Measurements from ENCODE around the gene NPB.
A peak's percentile ranks its signal among the peaks of the same experiment; 100 is the strongest.
"Not testable (repeated sequence)": the region's sequence is repeated elsewhere in the genome, so short reads cannot be mapped to it uniquely, and the experiment has no call there.

Gene NPB

DNA sequence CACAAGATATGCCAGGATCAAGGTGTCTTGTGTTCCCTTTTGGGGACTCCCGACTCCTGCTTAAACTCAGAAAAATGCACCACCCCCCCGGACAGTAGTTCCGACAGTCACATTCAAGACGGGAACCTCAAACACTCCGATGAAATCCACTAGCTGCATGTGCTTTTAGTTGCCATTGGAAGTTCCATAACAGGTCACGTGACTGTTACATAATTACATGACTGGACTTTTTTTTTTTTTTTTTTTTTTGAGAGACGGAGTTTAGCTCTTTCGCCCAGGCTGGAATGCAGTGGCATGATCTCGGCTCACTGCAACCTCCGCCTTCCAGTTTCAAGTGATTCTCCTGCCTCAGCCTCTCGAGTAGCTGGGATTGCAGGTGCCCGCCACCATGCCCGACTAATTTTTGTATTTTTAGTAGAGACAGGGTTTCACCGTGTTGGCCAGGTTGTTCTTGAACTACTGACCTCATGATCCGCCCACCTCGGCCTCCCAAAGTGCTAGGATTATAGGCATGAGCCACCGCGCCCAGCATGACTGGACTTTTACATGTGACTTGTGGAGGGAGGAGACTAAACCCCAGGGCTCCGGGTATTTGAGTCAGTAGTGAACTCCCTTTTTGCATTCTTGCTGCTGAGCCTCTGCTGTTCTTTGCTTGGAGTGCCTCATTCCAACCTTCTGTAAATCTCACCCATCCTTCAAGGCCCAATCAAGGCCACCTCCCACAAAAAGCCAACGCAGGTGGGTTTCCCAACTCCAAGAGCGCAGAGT lies 14.4 kb downstream of the NPB start:
- no peak overlapping the region for H3K27ac ChIP-seq (ENCODE audit: low read depth, low read length)
- H3K4me2 ChIP-seq (ENCODE audit: low read length), result peak overlapping the region; percentile 96
- peaks cover 48% of the 10 kb centered on the region for H3K79me2 ChIP-seq (ENCODE audit: control insufficient read depth, low read length)
- peak overlapping the region; percentile 84 for H3K4me3 ChIP-seq (ENCODE audit: low read length)
- H3F3A ChIP-seq (ENCODE audit: control insufficient read depth, insufficient read depth), result peaks cover 11% of the 10 kb centered on the region
- H3K27me3 ChIP-seq (ENCODE audit: control insufficient read depth, low read length), result no peaks in the 10 kb centered on the region
- peaks cover 23% of the 10 kb centered on the region; the same call in 1 of the 2 replicates for H4K20me1 ChIP-seq (ENCODE audit: control insufficient read depth, insufficient read depth, low read depth, low read length)
- no peaks in the 10 kb centered on the region for H3K9me3 ChIP-seq (ENCODE audit: control insufficient read depth, insufficient read depth, low read length)
- peaks cover 67% of the 10 kb centered on the region for H3K36me3 ChIP-seq (ENCODE audit: control insufficient read depth, low read length)
- TF ChIP-seq, protein P1, sequence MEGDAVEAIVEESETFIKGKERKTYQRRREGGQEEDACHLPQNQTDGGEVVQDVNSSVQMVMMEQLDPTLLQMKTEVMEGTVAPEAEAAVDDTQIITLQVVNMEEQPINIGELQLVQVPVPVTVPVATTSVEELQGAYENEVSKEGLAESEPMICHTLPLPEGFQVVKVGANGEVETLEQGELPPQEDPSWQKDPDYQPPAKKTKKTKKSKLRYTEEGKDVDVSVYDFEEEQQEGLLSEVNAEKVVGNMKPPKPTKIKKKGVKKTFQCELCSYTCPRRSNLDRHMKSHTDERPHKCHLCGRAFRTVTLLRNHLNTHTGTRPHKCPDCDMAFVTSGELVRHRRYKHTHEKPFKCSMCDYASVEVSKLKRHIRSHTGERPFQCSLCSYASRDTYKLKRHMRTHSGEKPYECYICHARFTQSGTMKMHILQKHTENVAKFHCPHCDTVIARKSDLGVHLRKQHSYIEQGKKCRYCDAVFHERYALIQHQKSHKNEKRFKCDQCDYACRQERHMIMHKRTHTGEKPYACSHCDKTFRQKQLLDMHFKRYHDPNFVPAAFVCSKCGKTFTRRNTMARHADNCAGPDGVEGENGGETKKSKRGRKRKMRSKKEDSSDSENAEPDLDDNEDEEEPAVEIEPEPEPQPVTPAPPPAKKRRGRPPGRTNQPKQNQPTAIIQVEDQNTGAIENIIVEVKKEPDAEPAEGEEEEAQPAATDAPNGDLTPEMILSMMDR (IDR thresholded peaks at IDR 0.05; ENCODE audit: low read depth, low read length, poor library complexity, severe bottlenecking), result no peak
- TF ChIP-seq EZH2phosphoT487 (IDR thresholded peaks at IDR 0.05; ENCODE audit: borderline replicate concordance, low read length), result no peak
- peaks cover 20% of the 10 kb centered on the region for H3K4me1 ChIP-seq (ENCODE audit: control insufficient read depth, low read length)
- H3K9me2 ChIP-seq (replicated peaks; ENCODE audit: control insufficient read depth, low read length), result no peaks in the 10 kb centered on the region

DNA sequence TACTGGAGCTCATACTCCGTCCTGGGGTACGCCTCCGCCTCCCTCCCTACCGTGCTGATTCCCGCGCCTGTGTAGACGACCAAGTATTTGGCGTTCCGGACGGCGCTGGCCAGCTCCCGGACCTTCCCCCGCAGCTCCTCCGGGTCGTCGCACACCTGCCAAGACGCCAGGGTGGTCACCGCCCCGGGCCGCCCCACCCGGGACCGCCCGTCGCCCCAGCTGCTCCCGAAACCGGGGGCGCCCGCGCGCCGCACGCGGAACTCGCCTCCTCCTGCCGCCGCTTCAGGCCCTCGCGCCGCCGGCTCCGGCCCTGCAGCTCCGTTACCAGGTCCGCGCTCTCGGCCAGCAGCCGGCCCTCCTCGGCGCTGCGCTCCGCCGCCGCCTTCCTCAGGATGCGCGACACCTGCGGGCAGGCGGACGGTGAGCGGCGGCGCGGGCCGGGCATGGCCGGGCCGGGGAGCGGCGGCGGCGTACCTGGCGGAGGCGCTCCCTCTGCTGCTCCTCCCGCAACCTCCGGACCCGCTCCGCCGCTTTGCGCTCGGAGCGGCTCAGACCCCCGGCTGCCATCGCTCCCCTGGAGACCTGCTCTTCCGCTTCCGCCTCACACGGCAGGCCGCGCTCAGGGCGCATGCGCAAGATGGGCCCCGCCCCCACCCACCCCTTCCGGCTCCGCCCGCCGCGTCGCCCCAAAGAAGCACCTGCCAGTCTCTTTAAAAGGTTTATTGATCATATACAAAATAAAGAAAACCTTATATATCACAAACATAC lies 15.7 kb downstream of the NPB start, which contains the start of gene SIRT7:
Gene SIRT7, minus strand, starts transcription at position 612 of the 768 bp plus-strand sequence. Its CDS starts 45 bp downstream, at position 567.
- H4K20me1 ChIP-seq (ENCODE audit: control insufficient read depth, insufficient read depth, low read depth, low read length), result peaks cover 23% of the 10 kb centered on the region; the same call in 1 of the 2 replicates
- peaks cover 58% of the 10 kb centered on the region for H3K36me3 ChIP-seq (ENCODE audit: control insufficient read depth, low read length)
- H3K27me3 ChIP-seq (ENCODE audit: control insufficient read depth, low read length), result no peaks in the 10 kb centered on the region
- H3K4me3 ChIP-seq (ENCODE audit: low read length), result peak within 1 kb of the TSS; percentile 84
- H3K4me1 ChIP-seq (ENCODE audit: control insufficient read depth, low read length), result peaks cover 14% of the 10 kb centered on the region
- 0 out of 2 replicates have a peak within 1 kb of the TSS, but pooled peaks have one; percentile 11 for H3K27ac ChIP-seq (ENCODE audit: low read depth, low read length)
- peaks cover 8% of the 10 kb centered on the region for H3F3A ChIP-seq (ENCODE audit: control insufficient read depth, insufficient read depth)
- TF ChIP-seq, protein P1 (IDR thresholded peaks at IDR 0.05; ENCODE audit: low read depth, low read length, poor library complexity, severe bottlenecking), result no peak
- H3K79me2 ChIP-seq (ENCODE audit: control insufficient read depth, low read length), result peaks cover 56% of the 10 kb centered on the region
- H3K4me2 ChIP-seq (ENCODE audit: low read length), result peak within 1 kb of the TSS; percentile 96
- H3K9me3 ChIP-seq (ENCODE audit: control insufficient read depth, insufficient read depth, low read length), result no peaks in the 10 kb centered on the region
- no peaks in the 10 kb centered on the region for H3K9me2 ChIP-seq (replicated peaks; ENCODE audit: control insufficient read depth, low read length)

DNA sequence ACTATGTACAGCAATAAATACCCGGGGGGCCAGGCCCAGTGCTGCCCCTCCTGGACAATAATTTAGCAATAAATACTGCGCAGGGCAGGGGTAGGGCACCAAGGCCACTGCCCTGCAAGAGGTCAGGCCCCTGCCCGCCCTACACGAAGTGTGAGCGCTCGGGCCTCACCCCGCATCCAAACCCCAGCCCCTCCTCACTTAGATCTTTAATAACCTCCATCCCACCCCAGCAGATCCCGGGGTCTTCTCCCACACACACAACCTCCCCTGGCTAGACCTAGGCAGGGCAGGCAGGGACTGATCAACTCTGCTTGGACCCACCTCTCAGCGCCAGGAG lies 16.3 kb downstream of the NPB start:
- peaks cover 23% of the 10 kb centered on the region; the same call in 1 of the 2 replicates for H4K20me1 ChIP-seq (ENCODE audit: control insufficient read depth, insufficient read depth, low read depth, low read length)
- H3K4me2 ChIP-seq (ENCODE audit: low read length), result peak overlapping the region; percentile 36
- H3K4me3 ChIP-seq (ENCODE audit: low read length), result peak overlapping the region; percentile 84; the same call in 1 of the 2 replicates
- H3K9me3 ChIP-seq (ENCODE audit: control insufficient read depth, insufficient read depth, low read length); H3F3A ChIP-seq (ENCODE audit: control insufficient read depth, insufficient read depth); H3K27me3 ChIP-seq (ENCODE audit: control insufficient read depth, low read length); H3K9me2 ChIP-seq (replicated peaks; ENCODE audit: control insufficient read depth, low read length); H3K27ac ChIP-seq (ENCODE audit: low read depth, low read length): not testable (repeated sequence)
- peaks cover 14% of the 10 kb centered on the region for H3K4me1 ChIP-seq (ENCODE audit: control insufficient read depth, low read length)
- peaks cover 60% of the 10 kb centered on the region for H3K79me2 ChIP-seq (ENCODE audit: control insufficient read depth, low read length)
- H3K36me3 ChIP-seq (ENCODE audit: control insufficient read depth, low read length), result peaks cover 53% of the 10 kb centered on the region

Data from DOHH2 (cell line).